ENCODE results near the gene FGGY.
"Not testable (repeated sequence)": the region's sequence is repeated elsewhere in the genome, so short reads cannot be mapped to it uniquely, and the experiment has no call there.

Gene FGGY

DNA sequence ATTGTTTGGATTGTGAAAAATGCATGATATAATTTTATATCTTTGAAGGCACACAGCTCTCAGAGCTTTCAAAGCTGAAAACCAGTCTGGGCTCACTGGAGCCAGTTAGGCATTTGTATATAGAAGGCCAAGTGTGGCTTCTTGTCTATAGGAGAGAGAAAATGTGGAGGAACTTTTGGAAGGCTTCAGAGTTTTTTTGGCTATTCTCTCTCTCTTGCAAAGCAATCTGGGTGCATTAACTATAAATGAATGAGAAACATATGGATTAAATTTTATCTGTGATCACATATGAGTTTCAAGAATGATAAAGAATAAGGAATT is 301.2 kb downstream of the FGGY start:
- DNase-seq, result no peak

DNA sequence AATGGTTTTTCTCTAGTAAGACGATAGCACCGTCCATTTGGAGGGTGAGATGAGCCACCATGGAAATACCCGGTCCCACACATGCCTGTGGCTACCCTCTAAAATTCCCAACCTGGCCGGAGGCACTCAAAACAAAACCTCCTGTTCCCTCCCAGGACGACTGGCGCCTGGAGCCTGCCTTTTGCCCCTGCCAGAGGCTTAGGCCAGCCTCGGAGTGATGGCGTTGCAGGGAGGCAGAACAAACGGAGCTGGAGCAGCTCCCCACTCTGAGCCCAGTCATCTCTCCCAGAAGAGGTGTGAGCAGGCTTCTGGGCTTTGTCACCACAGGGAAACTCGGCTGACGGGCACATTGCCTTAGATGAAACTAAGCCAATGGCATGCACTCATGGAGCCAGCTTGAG is 304.1 kb downstream of the FGGY start:
- no peak for DNase-seq

DNA sequence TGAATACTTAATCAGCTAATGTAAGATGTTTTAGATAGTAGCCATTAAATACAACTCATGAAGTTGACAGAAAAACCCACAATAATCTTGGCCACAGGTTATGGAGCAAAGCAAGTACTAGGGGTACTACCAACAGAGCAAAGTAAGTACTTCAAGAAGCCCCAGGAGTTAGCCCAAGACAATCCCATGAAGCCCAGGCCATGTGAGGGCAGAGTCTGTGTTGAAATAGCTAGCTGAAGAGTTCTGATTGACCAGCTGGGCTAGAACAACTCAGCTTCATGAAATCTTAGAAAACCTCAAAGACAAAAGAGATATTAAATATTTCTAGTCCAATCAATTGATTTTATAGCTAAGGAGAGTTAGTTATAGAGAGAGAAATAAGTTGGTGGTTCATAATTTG is 304.9 kb downstream of the FGGY start:
- no peak for DNase-seq

DNA sequence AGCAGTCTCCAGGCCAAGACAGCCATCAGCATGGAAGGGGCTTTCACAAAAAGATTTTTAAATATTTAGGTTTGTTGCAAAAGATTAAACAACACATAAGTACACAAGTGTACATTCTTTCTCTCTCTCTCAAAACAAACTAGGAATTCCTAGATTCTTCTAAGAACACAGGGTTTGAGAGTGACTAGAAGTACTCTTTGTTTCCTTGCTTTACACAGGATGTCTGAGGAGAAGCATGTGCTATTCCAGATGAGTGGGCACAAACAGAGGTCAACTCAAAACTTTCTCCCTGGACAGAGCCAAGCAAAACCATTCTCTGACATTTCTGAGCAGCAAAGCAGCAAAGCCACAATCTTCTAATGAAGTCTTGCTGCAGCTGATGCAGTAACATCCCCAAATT is 307.3 kb downstream of the FGGY start:
- no peak for DNase-seq

- no peak for DNase-seq
Observed at GRCh38 chr1:59605184-59605583, 308.3 kb downstream of the FGGY start.

DNA sequence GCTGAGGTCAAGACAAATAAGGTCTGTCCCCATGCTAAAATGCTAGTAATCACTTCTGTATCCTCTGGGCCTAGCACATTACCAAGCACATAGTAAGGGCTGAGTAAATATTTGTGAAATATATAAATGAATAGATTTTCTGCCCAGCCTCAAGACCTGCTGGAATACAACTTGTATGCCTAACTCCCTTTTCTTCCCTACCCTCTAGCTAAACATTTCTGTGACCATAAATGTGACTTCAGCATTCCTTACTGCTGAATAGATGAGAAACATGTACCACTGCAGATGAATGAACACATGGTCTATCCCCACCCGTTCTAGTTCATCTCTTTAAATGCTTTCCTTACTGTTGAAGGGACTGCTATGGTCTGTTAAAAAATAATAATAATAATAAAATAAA is 308.9 kb downstream of the FGGY start:
- DNase-seq, result no peak

DNA sequence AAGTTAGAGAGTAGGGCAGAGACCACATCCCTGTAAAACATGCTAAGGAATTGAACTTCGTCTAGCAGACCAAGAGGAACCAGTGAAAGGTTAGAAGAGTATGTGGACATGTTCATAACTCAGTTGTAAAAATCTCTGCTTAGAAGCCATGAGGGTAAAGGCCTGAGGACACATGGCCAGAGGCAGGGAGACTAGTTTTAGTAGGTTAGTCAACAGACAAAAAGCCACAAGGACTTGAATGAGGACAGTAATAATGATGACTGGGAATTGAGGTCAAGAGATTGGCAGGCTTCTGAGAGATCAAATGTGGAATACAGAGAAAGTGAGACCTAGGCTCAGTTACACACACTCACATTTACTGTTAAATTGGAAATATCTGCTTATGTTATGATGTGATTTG is 312.4 kb downstream of the FGGY start:
- no peak for DNase-seq

DNA sequence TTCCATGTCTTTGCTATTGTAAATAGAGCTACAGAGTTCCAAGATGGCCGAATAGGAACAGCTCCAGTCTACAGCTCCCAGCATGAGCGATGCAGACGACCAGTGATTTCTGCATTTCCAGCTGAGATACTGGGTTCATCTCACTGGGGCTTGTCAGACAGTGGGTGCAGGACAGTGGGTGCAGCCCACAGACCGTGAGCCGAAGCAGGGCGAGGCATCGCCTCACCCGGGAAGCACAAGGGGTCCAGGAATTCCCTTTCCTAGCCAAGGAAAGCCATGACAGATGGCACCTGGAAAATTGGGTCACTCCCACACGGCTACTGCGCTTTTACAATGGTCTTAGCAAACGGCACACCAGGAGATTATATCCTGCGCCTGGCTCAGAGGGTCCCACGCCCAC is 313.6 kb downstream of the FGGY start:
- DNase-seq, result not testable (repeated sequence)

DNA sequence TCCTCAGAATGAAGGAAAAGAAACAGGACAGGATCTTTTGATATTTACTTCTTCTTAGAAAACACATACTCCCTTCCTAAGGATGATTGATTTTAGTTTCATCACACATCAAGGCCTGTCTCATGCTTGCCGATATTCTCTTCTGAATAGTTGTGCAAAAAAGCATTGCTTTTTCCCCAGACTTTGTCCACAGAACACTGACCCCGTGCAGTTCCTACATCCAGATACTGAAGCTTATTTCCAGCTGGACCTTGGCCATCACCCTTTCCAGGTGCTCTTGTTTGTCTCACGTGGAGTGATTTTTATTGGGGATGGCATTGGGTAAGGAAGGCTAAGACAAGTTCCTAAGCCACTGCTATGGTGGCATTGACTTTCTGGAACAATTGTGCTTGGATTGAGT is 320.5 kb downstream of the FGGY start:
- DNase-seq, result no peak

DNA sequence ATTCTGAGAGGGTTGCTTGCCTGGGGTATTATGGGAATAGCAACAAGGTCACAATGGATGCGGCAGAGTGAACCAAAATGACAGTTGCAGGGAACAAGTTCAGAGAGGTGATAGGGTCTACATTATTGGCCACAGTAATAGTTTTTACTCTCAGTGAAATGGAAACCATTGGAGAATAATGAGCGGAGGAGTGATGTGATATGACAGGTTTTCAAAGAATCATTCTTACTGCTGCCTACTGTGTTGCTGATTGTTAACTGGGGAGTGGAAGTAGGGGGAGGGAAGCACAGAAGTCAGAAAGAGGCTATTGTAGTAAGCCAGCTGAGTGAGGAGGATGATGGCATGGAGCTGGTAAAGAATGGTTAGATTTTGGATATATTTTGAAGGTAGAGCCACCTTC is 322.7 kb downstream of the FGGY start:
- DNase-seq, result no peak

DNA sequence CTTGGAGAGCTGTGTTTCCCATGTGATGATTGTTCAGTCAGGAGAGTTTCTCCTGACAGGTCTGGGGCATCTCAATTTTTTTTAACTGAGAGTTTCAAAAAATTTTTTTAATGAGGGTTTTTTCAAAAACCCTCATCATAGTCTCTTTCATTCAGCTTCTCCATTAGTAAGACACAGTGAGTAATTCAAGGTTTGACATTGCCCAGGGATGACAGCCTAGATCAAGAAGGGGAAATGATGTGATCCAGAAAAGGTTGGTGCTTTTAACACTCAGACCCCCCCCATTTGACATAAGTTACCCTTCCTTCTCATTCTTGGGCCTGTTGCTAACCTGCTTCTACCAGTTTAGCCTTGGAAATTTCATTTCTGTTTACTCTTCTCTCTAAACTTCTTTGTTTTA is 328.5 kb downstream of the FGGY start:
- DNase-seq, result no peak

DNA sequence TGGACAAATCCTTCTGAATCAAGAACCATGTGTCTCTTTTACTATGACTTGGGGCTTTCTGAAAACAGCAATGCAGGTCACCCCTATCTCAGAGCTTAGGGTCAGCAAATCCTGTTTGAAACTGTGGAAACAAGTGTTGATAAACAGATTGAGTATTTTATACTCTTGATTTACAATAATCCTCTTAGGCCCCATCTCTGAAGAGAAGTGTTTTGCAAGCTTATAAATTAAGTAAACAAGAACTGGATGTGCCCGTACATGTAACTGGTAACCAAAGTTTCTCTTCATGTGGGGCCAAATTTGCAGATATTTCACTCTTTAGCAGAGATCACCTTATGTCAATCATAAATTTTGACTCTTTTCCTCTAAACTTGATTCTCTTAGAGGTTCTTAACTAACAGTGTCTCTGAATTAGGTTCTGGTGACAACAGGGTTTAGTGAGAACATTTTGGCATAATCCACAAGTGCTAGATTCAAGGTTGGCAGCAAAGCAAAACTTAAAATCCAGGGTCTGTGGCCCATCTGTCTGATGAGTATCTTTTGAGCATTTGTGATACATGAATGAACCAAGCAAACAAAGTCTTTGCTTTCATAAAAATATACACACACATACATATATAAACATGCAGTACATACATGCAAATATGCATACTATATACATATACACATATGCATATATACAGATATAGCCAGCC is 334.8 kb downstream of the FGGY start:
- no peak for DNase-seq

DNA sequence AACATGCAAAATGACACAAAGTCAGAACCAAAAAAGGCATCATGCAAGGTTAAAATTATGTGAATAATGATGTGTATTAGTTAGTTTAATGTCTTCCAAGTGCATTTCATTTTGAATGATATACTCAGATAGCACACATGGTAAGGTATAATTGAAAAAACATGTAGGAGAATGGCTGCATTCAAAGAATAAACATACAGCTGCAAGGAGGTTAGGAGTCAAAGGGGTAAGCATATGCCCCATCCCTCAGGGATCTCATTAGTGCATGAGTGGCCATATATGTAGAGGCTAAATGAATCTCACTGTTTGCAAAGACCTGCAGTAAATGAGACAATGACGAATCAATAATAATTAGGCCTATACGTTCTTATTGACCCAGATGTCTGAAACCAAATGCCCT is 338.2 kb downstream of the FGGY start:
- no peak for DNase-seq

- DNase-seq, result no peak
Observed at GRCh38 chr1:59638231-59638711, 341.4 kb downstream of the FGGY start.

DNA sequence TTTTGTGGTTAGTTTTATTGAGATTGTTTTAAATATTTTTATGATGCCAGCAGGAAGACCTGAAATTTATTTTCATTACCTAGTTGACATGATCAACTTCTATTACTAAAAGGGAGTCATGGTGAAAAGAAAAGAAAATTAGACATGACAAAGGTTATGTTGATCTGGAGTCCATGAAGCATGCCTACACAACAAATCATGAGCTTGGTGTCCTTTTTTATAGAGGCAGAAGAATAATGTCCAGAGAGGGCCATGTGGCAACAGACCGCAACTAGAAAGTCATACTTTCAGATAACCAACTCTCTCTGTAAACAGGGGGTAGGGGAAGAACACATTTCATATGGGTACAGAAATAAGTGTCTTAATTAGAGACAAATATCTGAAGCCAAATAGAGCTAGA is 342.4 kb downstream of the FGGY start:
- no peak for DNase-seq

DNA sequence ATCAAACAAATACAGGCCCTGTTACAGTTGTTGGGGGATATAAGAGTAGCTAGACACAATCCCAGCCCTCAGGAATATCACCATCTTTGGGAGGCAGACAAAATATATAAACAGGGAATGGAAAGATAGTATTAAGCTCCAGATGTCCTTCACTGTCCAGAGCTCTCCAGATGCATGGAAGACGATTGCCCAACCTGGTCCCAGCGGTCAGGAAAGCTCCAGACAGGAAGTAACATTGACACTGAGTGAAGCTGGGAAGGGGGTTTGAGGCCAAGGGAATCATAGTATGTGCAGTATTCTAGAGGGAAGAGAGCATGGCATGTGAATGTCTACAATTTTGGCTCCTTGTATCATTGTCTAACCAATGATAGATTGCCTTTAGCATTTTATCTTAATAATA is 344.0 kb downstream of the FGGY start:
- no peak for DNase-seq

- DNase-seq, result no peak
Observed at GRCh38 chr1:59641836-59642235, 344.9 kb downstream of the FGGY start.

DNA sequence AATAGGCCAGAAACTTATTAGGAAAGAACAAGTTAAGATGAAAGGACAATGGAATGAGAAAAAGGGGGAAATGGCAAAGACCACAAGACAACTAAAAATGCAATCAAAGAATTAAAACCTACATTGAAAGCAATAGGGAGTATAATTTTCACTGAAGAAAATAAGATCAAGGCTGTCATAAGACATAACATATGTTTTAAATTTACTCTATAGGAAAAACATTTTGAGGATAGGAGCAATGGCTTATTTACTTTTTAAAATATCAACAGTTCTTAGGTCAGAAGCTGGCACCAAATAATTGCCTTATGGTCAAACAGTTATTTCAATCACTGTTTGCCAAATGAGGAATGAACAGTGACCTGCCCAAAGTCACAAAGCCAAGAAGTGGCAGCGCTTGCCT is 346.6 kb downstream of the FGGY start:
- no peak for DNase-seq

- DNase-seq, result no peak
Observed at GRCh38 chr1:59645893-59646292, 349.0 kb downstream of the FGGY start.

DNA sequence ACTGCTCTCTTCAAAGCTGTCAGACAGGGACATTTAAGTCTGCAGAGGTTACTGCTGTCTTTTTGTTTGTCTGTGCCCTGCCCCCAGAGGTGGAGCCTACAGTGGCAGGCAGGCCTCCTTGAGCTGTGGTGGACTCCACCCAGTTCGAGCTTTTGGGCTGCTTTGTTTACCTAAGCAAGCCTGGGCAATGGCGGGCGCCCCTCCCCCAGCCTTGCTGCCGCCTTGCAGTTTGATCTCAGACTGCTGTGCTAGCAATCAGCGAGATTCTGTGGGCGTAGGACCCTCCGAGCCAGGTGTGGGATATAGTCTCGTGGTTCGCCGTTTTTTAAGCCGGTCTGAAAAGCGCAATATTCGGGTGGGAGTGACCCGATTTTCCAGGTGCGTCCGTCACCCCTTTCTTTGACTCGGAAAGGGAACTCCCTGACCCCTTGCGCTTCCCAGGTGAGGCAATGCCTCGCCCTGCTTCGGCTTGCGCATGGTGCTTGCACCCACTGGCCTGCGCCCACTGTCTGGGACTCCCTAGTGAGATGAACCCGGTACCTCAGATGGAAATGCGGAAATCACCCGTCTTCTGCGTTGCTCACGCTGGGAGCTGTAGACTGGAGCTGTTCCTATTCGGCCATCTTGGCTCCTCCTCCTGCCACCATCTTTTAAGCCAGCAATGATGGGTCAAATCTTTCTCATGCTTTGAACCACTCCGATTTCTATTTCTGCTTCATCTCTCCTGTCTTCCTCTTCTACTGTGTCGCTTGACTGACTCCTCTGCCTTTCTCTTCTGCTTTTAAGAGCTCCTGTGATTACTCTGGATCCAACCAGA is 356.5 kb downstream of the FGGY start:
- DNase-seq, result not testable (repeated sequence)

DNA sequence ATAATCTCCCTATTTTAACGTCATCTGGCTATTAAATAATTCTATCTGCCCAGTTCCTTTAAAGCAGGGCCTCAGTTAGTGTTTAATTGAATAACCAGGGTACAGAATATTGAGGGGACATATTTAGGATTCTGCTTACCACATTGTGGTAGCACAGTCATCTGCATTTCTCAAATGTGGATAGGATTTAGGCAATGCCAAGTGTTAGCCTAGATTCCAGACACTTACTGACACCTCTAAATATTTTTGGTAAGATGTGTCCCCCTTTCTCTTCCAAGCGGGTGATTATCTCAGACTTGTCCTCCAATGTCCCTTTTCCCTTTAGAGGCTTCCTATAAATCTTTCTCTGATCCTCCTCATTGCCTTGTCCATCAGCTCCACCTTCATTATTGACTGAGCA is 357.1 kb downstream of the FGGY start:
- DNase-seq, result no peak

DNA sequence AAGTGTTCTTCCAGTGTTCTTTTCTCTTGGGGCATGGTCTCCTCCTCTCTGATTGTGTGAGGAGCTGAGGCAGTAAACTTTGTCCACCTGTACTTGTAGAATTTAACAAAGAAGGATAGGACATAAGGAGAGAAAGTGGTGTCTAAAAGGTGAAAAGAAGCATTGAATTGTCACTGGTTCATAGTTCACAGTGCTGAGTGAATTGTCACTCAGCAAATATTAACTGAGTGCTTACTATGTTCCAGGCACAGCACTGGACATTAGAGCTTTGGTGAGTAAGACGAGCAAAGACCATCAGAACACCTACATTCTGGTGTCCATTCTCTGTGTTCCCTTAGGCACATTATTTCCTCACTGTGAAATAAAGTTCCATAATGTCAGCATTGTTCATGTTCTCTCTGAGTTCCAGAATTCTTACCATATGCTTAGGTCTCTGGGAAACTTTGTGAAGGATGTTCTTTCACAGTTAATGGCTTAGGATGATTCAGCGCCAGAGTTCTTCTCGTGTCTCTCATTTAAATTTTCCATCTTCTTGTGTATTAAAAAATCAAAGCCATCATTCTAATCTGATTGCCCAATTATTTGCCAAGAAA is 361.1 kb downstream of the FGGY start:
- no peak for DNase-seq

- no peak for DNase-seq
Observed at GRCh38 chr1:59664166-59664565, 367.3 kb downstream of the FGGY start.

DNA sequence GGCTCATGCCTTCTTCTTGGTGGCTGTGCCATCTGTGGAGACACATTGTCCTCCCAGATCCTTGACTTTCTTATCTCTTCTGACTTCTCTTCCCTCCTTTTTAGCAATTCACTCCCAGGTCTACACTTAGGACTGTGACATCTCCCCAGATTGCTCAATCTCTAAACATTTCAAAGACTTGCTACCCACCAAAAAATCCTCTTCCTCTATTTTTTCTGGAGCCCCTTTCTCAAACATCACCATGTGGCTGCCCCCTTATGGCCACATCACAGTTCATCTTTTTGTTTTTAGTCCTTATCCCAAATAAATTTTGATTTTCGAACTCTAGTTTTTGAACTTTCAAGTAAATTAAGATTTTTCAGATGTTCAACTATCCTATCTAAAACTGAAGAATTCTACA is 369.2 kb downstream of the FGGY start:
- no peak for DNase-seq
